Stomach (tissue), 4 donors: Measurements from ENCODE around the gene CLCN2.

Experiments used
- EP300 ChIP-seq: sonication (generic); formaldehyde crosslinking; IDR thresholded peaks from one replicate; pipeline ENCODE4 v1.6.1; 2017; ENCODE audit warnings: antibody characterized with exemption
- POLR2AphosphoS5 ChIP-seq, 3 donors: sonication (generic); formaldehyde crosslinking; IDR thresholded peaks; one replicate each; pipeline ENCODE4 v1.6.1; 2016; ENCODE audit warnings: antibody characterized with exemption in 3 of 3
- TF ChIP-seq, protein P1 (sequence below), 7 experiments: fragments of 450-650 bp in 4 of 7; fragments of 200-600 bp in 3 of 7; sonication (generic) in 3 of 7; IDR thresholded peaks; one replicate each; pipeline ENCODE4 v1.5.1; 2016 to 2019; ENCODE audit warnings: antibody characterized with exemption in 7 of 7, control low read depth in 2 of 7, mild to moderate bottlenecking in 1 of 7

DNA sequence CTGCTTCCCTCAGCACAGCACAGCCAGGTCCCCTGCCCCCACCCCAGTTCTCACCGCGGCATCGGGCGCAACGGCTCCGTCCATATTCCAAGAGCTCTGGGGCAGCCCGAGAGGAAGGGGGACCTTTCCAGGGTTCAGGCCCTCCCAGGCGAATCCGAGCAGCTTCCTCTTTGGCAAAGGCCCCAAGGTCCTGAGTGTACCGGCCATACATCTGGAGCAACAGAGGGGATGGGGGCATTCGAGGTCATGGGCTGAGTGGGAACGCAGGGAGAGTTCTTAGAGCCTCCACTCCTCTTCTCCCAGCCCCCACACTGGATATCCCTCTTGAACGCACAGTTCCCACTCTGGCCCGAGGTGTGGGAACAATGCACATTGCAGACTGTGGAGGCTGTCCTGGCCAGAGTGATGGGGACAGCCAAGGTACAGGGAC is 2.5 kb downstream of the CLCN2 start:
- TF ChIP-seq, protein P1, sequence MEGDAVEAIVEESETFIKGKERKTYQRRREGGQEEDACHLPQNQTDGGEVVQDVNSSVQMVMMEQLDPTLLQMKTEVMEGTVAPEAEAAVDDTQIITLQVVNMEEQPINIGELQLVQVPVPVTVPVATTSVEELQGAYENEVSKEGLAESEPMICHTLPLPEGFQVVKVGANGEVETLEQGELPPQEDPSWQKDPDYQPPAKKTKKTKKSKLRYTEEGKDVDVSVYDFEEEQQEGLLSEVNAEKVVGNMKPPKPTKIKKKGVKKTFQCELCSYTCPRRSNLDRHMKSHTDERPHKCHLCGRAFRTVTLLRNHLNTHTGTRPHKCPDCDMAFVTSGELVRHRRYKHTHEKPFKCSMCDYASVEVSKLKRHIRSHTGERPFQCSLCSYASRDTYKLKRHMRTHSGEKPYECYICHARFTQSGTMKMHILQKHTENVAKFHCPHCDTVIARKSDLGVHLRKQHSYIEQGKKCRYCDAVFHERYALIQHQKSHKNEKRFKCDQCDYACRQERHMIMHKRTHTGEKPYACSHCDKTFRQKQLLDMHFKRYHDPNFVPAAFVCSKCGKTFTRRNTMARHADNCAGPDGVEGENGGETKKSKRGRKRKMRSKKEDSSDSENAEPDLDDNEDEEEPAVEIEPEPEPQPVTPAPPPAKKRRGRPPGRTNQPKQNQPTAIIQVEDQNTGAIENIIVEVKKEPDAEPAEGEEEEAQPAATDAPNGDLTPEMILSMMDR (IDR thresholded peaks at IDR 0.05), result no peak
- TF ChIP-seq EP300 (no peak), POLR2AphosphoS5 (IDR thresholded peaks at IDR 0.05) (no peak)
